Measurements from ENCODE around the gene ST14. TPM values are rescaled to one million over a fixed set of nuclear protein-coding genes. Genes with fewer than 3 reads are reported as not detected.

The ST14 gene
- total RNA-seq, 1 experiment from 2014 or later = 141 TPM

DNA sequence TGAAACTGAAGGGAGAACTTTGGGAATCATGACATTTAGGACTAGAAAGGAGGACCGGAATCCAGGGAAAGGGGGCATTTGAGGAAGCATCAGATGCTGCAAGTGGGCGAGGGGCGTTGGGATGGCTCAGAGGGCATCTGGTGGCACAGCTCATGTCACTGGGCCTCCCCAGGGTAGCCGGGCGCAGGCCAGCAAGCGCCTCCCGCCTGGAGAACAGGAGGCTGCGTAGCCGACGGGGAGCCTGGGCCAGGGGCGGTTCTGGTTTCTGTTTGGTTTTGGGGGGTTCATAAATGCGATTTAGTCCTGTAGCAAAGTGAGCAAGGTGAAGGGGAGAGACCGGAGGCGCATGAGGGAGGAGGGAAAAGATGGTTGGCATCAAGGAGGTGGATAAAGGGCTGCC lies 443 bp upstream of the ST14 start:
- peaks cover 23% of the 10 kb centered on the region for H4K20me1 ChIP-seq (ENCODE audit: insufficient read depth)
- peak overlapping the region; percentile 100; the same call in 1 of the 2 replicates for H3K4me3 ChIP-seq
- H3F3A ChIP-seq (ENCODE audit: insufficient read depth, low read depth) = peaks cover 16% of the 10 kb centered on the region; the same call in 1 of the 2 replicates
- no peak for DNase-seq
- peaks cover 56% of the 10 kb centered on the region for H3K4me1 ChIP-seq (replicated peaks; ENCODE audit: insufficient read depth)
- peak overlapping the region; percentile 78 for H2AFZ ChIP-seq
- no peaks in the 10 kb centered on the region for H3K27me3 ChIP-seq (ENCODE audit: insufficient read depth, low read depth)
- H3K36me3 ChIP-seq (ENCODE audit: low read depth) = 0 out of 2 replicates have a peak, but pooled peaks cover 4% of the 10 kb centered on the region
- POLR2A ChIA-PET (ENCODE audit: unreplicated experiment) = interaction anchor here (0.7 to 1.9 kb wide), 2 partner anchors 13 to 243 kb away, joined by 5 to 15 read pairs; no protein-coding TSS in a partner anchor
- no peaks in the 10 kb centered on the region for H3K9me3 ChIP-seq (ENCODE audit: insufficient read depth, low read depth)
- H3K4me2 ChIP-seq = peak overlapping the region; percentile 94
- no peak overlapping the region for H3K27ac ChIP-seq
- no peaks in the 10 kb centered on the region for H3K9me2 ChIP-seq (ENCODE audit: insufficient read depth)
- CTCF ChIA-PET = no interaction called here
- TF ChIP-seq, protein P1, sequence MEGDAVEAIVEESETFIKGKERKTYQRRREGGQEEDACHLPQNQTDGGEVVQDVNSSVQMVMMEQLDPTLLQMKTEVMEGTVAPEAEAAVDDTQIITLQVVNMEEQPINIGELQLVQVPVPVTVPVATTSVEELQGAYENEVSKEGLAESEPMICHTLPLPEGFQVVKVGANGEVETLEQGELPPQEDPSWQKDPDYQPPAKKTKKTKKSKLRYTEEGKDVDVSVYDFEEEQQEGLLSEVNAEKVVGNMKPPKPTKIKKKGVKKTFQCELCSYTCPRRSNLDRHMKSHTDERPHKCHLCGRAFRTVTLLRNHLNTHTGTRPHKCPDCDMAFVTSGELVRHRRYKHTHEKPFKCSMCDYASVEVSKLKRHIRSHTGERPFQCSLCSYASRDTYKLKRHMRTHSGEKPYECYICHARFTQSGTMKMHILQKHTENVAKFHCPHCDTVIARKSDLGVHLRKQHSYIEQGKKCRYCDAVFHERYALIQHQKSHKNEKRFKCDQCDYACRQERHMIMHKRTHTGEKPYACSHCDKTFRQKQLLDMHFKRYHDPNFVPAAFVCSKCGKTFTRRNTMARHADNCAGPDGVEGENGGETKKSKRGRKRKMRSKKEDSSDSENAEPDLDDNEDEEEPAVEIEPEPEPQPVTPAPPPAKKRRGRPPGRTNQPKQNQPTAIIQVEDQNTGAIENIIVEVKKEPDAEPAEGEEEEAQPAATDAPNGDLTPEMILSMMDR (conservative IDR thresholded peaks at IDR 0.05) = no peak
- no peak for TF ChIP-seq EZH2 (IDR thresholded peaks at IDR 0.05; ENCODE audit: low read depth)
- TSS peak; percentile 64 for BruUV-seq (replicated peaks)
- intact Hi-C loops (cut with micrococcal nuclease; ENCODE audit: unreplicated experiment) = no loop called here
- peaks cover 43% of the 10 kb centered on the region for H3K79me2 ChIP-seq (ENCODE audit: low read depth)

DNA sequence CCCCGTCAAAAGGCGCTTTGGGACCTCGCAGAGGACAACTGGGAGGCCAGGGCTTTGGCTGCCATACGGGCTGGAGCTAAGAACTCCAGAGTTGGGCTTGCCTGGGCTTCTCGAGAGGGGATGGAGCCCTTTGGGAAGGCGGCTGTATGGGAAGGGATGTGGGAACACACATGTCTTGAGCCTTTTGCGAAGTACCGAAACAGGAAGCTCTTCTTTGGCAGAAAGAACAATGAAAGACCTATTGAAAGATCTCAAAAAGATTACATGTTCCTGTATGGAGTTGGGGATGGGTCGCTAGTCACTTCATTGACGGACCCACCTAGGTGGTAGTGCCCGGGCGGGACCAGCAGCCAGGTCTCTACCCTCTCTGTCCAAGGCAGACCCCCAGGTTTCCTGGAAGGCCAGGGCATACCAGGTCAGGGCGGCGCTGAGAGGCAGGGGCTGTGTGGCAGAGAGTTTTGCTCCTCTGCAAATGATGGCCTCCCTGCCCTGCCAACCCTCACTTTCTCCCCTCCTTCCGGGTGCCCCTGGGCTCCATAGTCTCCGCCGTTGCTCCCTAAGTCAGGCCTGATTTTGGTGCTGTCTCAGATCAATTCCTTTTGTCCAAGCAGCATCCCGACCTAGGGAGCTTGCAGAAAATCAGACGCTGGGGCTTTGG lies 1.0 kb downstream of the ST14 start:
- H3K9me2 ChIP-seq (ENCODE audit: insufficient read depth) = no peaks in the 10 kb centered on the region
- peaks cover 57% of the 10 kb centered on the region for H3K79me2 ChIP-seq (ENCODE audit: low read depth)
- peak overlapping the region; percentile 75 for H3K27ac ChIP-seq
- H3F3A ChIP-seq (ENCODE audit: insufficient read depth, low read depth) = peaks cover 26% of the 10 kb centered on the region
- H3K4me1 ChIP-seq (replicated peaks; ENCODE audit: insufficient read depth) = peaks cover 66% of the 10 kb centered on the region
- peak overlapping the region; percentile 26; the same call in 1 of the 2 replicates for H2AFZ ChIP-seq
- intact Hi-C loops (cut with micrococcal nuclease; ENCODE audit: unreplicated experiment) = no loop called here
- ChIA-PET CTCF (interaction anchor here (1.1 kb wide), 1 partner anchor 14 kb away, joined by 6 read pairs; no protein-coding TSS in a partner anchor), POLR2A (ENCODE audit: unreplicated experiment) (interaction anchor here (0.6 to 1.9 kb wide), 3 partner anchors 14 to 253 kb away, joined by 4 to 15 read pairs (median 4); no protein-coding TSS in a partner anchor)
- no peak for DNase-seq
- H3K27me3 ChIP-seq (ENCODE audit: insufficient read depth, low read depth) = no peaks in the 10 kb centered on the region
- peaks cover 25% of the 10 kb centered on the region for H4K20me1 ChIP-seq (ENCODE audit: insufficient read depth)
- H3K9me3 ChIP-seq (ENCODE audit: insufficient read depth, low read depth) = no peaks in the 10 kb centered on the region
- peak overlapping the region; percentile 94 for H3K4me2 ChIP-seq
- H3K36me3 ChIP-seq (ENCODE audit: low read depth) = 0 out of 2 replicates have a peak, but pooled peaks cover 4% of the 10 kb centered on the region
- BruUV-seq (replicated peaks) = TSS peak; percentile 16
- TF ChIP-seq EZH2 (IDR thresholded peaks at IDR 0.05; ENCODE audit: low read depth) = no peak
- TF ChIP-seq, protein P1 (conservative IDR thresholded peaks at IDR 0.05) = no peak
- peak overlapping the region; percentile 100 for H3K4me3 ChIP-seq

DNA sequence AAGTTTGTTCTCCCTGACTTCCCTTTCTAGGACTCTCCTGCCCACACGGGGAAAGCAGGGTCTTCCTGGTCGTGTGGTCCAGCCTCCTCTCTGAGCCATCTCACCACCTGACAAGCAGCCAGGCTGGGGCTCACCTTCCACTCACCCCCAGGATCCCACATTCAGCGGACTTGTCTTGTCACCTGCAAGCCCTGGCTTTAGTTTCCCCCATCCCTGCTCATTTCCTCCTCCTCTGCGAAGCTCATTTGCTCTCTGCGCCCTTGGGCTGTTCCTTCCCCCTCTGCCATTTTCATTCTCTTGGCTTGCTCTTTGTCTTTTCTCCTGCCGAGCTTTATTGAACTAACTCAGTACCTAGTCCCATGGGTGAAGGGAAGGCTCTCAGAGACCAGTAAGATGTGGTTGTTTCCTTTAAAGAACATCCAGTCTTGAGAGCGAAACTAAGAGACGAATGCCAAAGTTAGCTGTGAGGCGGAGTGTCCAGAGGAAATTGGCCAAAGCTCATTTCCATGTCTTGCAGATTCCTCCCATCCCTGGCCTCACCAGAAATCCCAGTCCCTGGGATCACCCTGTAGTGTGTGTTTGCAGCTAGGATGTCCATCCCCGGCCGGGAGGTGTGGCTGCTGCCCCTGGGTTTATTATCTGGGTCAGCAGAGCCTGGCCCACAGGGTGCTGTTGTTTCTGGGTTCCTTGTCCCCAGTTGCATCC lies 2.0 kb downstream of the ST14 start:
- no peaks in the 10 kb centered on the region for H3K9me3 ChIP-seq (ENCODE audit: insufficient read depth, low read depth)
- CTCF ChIA-PET = interaction anchor here (1.2 kb wide), 1 partner anchor 16 kb away, joined by 3 read pairs; no protein-coding TSS in a partner anchor
- H3K27me3 ChIP-seq (ENCODE audit: insufficient read depth, low read depth) = no peaks in the 10 kb centered on the region
- H3K36me3 ChIP-seq (ENCODE audit: low read depth) = 0 out of 2 replicates have a peak, but pooled peaks cover 4% of the 10 kb centered on the region
- H3F3A ChIP-seq (ENCODE audit: insufficient read depth, low read depth) = peaks cover 25% of the 10 kb centered on the region
- peaks cover 64% of the 10 kb centered on the region for H3K79me2 ChIP-seq (ENCODE audit: low read depth)
- POLR2A ChIA-PET (ENCODE audit: unreplicated experiment) = interaction anchor here (0.6 kb wide), 2 partner anchors 17 to 305 kb away, joined by 5 read pairs; no protein-coding TSS in a partner anchor
- H2AFZ ChIP-seq = no peak overlapping the region
- H3K4me3 ChIP-seq = peak overlapping the region; percentile 100
- H3K4me1 ChIP-seq (replicated peaks; ENCODE audit: insufficient read depth) = peaks cover 67% of the 10 kb centered on the region
- intact Hi-C loops (cut with micrococcal nuclease; ENCODE audit: unreplicated experiment) = no loop called here
- peak overlapping the region; percentile 94 for H3K4me2 ChIP-seq
- H3K27ac ChIP-seq = no peak overlapping the region
- no peaks in the 10 kb centered on the region for H3K9me2 ChIP-seq (ENCODE audit: insufficient read depth)
- peaks cover 31% of the 10 kb centered on the region for H4K20me1 ChIP-seq (ENCODE audit: insufficient read depth)
- DNase-seq = no peak
- BruUV-seq (replicated peaks) = no TSS peak
- TF ChIP-seq EZH2 (IDR thresholded peaks at IDR 0.05; ENCODE audit: low read depth) = no peak
- TF ChIP-seq, protein P1 (conservative IDR thresholded peaks at IDR 0.05) = no peak
